ENCODE results near the gene PKD1L1.
A peak's percentile ranks its signal among the peaks of the same experiment; 100 is the strongest.

The PKD1L1 gene

DNA sequence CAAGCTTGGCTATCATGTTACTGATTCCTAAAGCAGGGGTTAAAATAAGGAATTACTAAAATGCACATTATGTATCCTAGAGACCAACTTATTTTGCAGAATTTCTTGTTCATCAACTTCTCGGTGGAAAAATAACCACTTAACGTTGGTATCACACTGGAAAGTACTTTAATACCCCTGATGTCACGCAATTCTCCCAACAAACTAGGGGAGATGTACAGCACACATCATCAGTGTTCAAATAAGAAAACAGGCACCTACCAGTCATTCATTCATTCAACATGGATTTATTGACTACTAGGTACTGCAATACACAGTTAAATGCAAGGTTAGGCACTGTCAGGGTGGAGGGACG lies 30.5 kb upstream of the PKD1L1 start:
- peak overlapping the region; percentile 87; the same call in 1 of the 2 replicates for H3K27ac ChIP-seq (ENCODE audit: extremely low read depth, low read depth, low read length)
- no peaks in the 10 kb centered on the region for H3K4me1 ChIP-seq (ENCODE audit: control insufficient read depth, insufficient read depth, low read length)
- H3K4me3 ChIP-seq (ENCODE audit: low read depth, low read length), result peak overlapping the region; percentile 95
- H3K36me3 ChIP-seq (ENCODE audit: control insufficient read depth in 2 of 2, insufficient read depth in 1 of 2, low read length in 2 of 2), result peaks cover 25 to 45% of the 10 kb centered on the region in 2 experiments
- POLR2A ChIA-PET, result interaction anchor here (0.9 kb wide), 1 partner anchor 111 kb away, joined by 3 read pairs; no protein-coding TSS in a partner anchor
- CTCF ChIA-PET, result interaction anchor here (0.7 to 1.7 kb wide), 6 partner anchors 9 to 131 kb away, joined by 3 to 17 read pairs (median 4); no protein-coding TSS in a partner anchor
- TF ChIP-seq ZNF549 (tag by site-specific recombination; IDR thresholded peaks at IDR 0.05), result no peak
- H3K9me3 ChIP-seq (ENCODE audit: control insufficient read depth, insufficient read depth, low read depth, low read length), result no peaks in the 10 kb centered on the region

DNA sequence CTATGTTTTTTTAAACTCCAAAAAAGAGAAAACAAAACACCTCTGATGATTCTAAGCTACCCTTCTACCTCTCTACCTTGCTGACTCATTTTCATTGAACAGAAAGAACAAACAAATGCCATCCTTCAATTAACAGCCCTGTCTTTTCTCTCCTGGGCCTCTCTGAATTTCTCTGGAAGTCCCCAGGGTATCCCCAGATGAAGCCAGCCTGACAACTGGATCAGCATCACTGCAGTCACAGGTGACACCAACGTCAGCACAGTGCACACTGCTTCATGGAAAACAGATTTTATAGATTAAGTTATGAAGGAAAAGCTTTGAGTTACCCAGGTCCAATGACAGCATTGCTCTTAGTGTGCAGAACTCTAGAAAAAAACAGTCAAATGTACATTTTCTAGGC lies 25.5 kb upstream of the PKD1L1 start:
- no peak overlapping the region for H3K4me3 ChIP-seq (ENCODE audit: low read depth, low read length)
- no peaks in the 10 kb centered on the region for H3K4me1 ChIP-seq (ENCODE audit: control insufficient read depth, insufficient read depth, low read length)
- no peak overlapping the region for H3K27ac ChIP-seq (ENCODE audit: extremely low read depth, low read depth, low read length)
- peaks cover 27 to 72% of the 10 kb centered on the region in 2 experiments for H3K36me3 ChIP-seq (ENCODE audit: control insufficient read depth in 2 of 2, insufficient read depth in 1 of 2, low read length in 2 of 2)
- H3K9me3 ChIP-seq (ENCODE audit: control insufficient read depth, insufficient read depth, low read depth, low read length), result no peaks in the 10 kb centered on the region
- POLR2A ChIA-PET, result no interaction called here
- TF ChIP-seq ZNF37A (tag by site-specific recombination; IDR thresholded peaks at IDR 0.05), result no peak
- TF ChIP-seq KLF16 (tag by site-specific recombination; IDR thresholded peaks at IDR 0.05), result no peak
- no peak for TF ChIP-seq ZNF549 (tag by site-specific recombination; IDR thresholded peaks at IDR 0.05)
- TF ChIP-seq ZNF747 (tag by site-specific recombination; IDR thresholded peaks at IDR 0.05), result no peak
- TF ChIP-seq BCL11A (tag by site-specific recombination; IDR thresholded peaks at IDR 0.05; ENCODE audit: low read depth), result no peak
- no peak for TF ChIP-seq SETDB1 (IDR thresholded peaks at IDR 0.05; ENCODE audit: insufficient read length, low read length)
- no peak for TF ChIP-seq REPIN1 (tag by site-specific recombination; IDR thresholded peaks at IDR 0.05; ENCODE audit: low read depth)
- no peak for TF ChIP-seq ZNF654 (tag by site-specific recombination; IDR thresholded peaks at IDR 0.05; ENCODE audit: low read depth)
- TF ChIP-seq ZNF391 (tag by site-specific recombination; IDR thresholded peaks at IDR 0.05; ENCODE audit: borderline replicate concordance, low read depth), result no peak
- TF ChIP-seq ZNF132 (tag by site-specific recombination; IDR thresholded peaks at IDR 0.05; ENCODE audit: borderline replicate concordance), result no peak
- TF ChIP-seq ZFP3 (tag by site-specific recombination; IDR thresholded peaks at IDR 0.05; ENCODE audit: low read depth), result no peak
- CTCF ChIA-PET, result interaction anchor here (0.7 to 1.5 kb wide), 4 partner anchors 24 to 136 kb away, joined by 3 to 6 read pairs (median 4); no protein-coding TSS in a partner anchor

DNA sequence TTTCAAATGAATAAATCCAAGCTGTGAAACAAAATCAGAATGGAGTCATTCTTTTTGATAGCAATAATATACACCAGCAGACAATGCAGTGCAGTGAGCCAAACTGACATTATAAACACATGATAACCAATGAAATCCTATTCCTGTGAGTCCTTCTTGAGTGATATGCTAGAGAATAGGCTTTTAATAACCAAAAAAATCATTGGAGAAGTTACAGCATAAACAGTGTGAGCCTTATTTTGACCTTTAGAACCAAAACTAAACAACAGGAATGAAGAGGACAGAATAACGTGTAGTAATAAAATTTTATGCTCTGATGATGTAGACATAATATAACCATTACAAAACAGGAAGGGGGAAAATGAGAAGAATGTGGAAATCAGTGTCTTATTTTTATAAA lies 22.5 kb upstream of the PKD1L1 start:
- Histone ChIP-seq H3K9me3 (ENCODE audit: control insufficient read depth, insufficient read depth, low read depth, low read length) (no peaks in the 10 kb centered on the region), H3K4me3 (ENCODE audit: low read depth, low read length) (no peak overlapping the region), H3K4me1 (ENCODE audit: control insufficient read depth, insufficient read depth, low read length) (no peaks in the 10 kb centered on the region), H3K27ac (ENCODE audit: extremely low read depth, low read depth, low read length) (no peak overlapping the region), H3K36me3 (ENCODE audit: control insufficient read depth in 2 of 2, insufficient read depth in 1 of 2, low read length in 2 of 2) (peaks cover 26 to 72% of the 10 kb centered on the region in 2 experiments)
- TF ChIP-seq, protein P1, sequence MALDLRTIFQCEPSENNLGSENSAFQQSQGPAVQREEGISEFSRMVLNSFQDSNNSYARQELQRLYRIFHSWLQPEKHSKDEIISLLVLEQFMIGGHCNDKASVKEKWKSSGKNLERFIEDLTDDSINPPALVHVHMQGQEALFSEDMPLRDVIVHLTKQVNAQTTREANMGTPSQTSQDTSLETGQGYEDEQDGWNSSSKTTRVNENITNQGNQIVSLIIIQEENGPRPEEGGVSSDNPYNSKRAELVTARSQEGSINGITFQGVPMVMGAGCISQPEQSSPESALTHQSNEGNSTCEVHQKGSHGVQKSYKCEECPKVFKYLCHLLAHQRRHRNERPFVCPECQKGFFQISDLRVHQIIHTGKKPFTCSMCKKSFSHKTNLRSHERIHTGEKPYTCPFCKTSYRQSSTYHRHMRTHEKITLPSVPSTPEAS (tag by site-specific recombination; IDR thresholded peaks at IDR 0.05), result no peak
- no peak for TF ChIP-seq ZIC2 (tag by site-specific recombination; IDR thresholded peaks at IDR 0.05)
- POLR2A ChIA-PET, result no interaction called here
- CTCF ChIA-PET, result interaction anchor here (0.7 to 2.7 kb wide), 8 partner anchors 17 to 750 kb away, joined by 3 to 23 read pairs (median 3); no protein-coding TSS in a partner anchor

DNA sequence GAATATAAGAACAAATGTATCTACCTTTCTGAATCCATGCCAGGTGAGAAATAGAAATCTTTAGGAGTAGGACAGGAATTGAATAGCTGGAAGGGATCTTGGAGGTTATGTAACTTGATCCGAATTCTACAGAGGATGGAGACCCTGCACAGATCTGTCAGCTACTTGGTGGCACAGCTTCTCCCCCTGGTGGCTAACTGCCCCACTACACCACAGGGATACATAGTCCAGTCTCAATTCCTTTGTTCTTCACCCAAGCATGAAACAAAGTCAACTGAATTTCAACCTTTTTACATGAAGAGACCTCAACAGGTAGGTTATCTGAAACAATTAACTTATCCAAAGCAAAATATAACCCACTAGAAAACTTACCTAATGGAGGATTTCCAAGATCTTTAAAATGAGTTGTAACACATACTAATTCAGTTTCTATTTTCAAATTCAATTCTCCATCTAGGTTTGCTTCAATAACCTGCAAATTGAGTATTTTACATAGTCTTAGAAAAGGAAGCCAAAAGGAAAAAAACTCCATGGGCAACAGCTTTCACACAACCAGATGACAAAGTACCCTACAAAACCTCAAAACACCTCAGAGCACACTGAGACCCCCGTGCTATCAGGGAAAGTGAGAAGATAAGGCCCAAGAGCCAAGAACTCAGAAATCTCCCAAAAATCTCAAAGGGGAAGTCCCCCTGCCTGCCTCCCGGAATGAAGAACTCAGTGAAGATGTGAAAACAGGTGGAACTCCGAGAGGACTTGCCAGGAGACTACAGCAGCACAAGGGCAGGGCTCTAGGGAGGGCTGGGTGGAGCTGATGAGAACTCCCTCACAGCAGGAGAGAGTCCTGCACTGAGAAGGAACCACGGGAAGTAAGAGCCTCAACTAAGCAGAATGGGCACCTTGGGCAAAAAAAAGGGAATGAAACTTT lies 20.8 kb upstream of the PKD1L1 start:
- Histone ChIP-seq H3K4me3 (ENCODE audit: low read depth, low read length) (no peak overlapping the region), H3K4me1 (ENCODE audit: control insufficient read depth, insufficient read depth, low read length) (no peaks in the 10 kb centered on the region), H3K36me3 (ENCODE audit: control insufficient read depth in 2 of 2, insufficient read depth in 1 of 2, low read length in 2 of 2) (peaks cover 25 to 75% of the 10 kb centered on the region in 2 experiments), H3K9me3 (ENCODE audit: control insufficient read depth, insufficient read depth, low read depth, low read length) (no peaks in the 10 kb centered on the region), H3K27ac (ENCODE audit: extremely low read depth, low read depth, low read length) (no peak overlapping the region)
- TF ChIP-seq, protein P2, sequence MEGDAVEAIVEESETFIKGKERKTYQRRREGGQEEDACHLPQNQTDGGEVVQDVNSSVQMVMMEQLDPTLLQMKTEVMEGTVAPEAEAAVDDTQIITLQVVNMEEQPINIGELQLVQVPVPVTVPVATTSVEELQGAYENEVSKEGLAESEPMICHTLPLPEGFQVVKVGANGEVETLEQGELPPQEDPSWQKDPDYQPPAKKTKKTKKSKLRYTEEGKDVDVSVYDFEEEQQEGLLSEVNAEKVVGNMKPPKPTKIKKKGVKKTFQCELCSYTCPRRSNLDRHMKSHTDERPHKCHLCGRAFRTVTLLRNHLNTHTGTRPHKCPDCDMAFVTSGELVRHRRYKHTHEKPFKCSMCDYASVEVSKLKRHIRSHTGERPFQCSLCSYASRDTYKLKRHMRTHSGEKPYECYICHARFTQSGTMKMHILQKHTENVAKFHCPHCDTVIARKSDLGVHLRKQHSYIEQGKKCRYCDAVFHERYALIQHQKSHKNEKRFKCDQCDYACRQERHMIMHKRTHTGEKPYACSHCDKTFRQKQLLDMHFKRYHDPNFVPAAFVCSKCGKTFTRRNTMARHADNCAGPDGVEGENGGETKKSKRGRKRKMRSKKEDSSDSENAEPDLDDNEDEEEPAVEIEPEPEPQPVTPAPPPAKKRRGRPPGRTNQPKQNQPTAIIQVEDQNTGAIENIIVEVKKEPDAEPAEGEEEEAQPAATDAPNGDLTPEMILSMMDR (tag by site-specific recombination; IDR thresholded peaks at IDR 0.05), result 0 out of 2 replicates have a peak, but pooled peaks have one; percentile 27
- no peak for TF ChIP-seq ZNF629 (tag by site-specific recombination; IDR thresholded peaks at IDR 0.05)
- TF ChIP-seq ZNF677 (tag by site-specific recombination; IDR thresholded peaks at IDR 0.05), result peak; percentile 92
- TF ChIP-seq ZIC2 (tag by site-specific recombination; IDR thresholded peaks at IDR 0.05), result peak; percentile 28
- CTCF ChIA-PET, result interaction anchor here (0.6 to 2.7 kb wide), 19 partner anchors 9 to 800 kb away, joined by 3 to 23 read pairs (median 3); partner anchors contain the start of gene PKD1L1
- POLR2A ChIA-PET, result interaction anchor here (1.1 kb wide), 1 partner anchor 120 kb away, joined by 7 read pairs; the partner anchor contains the start of gene UPP1

Measured in HEK293 (cell line).